ENCODE measurements around the gene SH3BGRL2.

The SH3BGRL2 gene

DNA sequence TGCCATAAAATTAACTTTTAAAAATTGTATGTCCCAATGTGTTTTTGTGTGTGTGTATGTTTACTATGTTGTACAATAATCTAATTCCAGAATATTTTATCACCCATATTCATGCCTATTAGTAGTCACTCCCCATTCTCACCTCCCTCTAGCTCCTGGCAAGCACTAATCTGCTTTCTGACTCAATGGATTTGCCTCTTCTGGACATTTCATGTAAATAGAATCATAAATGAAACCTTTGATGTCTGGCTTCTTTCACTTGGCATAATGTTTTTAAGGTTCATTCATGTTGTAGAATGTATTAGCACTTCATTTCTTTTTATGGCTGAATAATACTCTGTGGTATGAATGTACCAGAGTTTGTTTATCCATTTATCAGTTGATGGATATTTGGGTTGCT lies 15.4 kb downstream of the SH3BGRL2 start:
- Histone ChIP-seq H3K79me2 (ENCODE audit: control insufficient read depth, insufficient read depth, low read length) (no peaks in the 10 kb centered on the region), H3K23ac (ENCODE audit: low read length) (no peak overlapping the region), H2BK15ac (replicated peaks; ENCODE audit: low read depth) (no peak overlapping the region), H3K4me2 (ENCODE audit: low read length) (no peak overlapping the region), H3K56ac (ENCODE audit: low read length) (no peak overlapping the region), H3K9ac (ENCODE audit: low read length) (no peak overlapping the region), H3K4me3 (ENCODE audit: low read length) (no peak overlapping the region), H3K18ac (ENCODE audit: low read length) (no peak overlapping the region), H3K27ac (ENCODE audit: low read depth, low read length) (no peak overlapping the region), H2AK5ac (ENCODE audit: low read length) (no peak overlapping the region), H3K36me3 (ENCODE audit: control insufficient read depth, insufficient read depth, low read length) (no peaks in the 10 kb centered on the region), H2BK120ac (ENCODE audit: low read depth, low read length) (no peak overlapping the region), H3K4ac (ENCODE audit: low read depth, low read length) (no peak overlapping the region), H3K79me1 (ENCODE audit: low read length) (peaks cover 6% of the 10 kb centered on the region), H2BK5ac (ENCODE audit: low read length) (no peak overlapping the region), H4K8ac (ENCODE audit: low read depth, low read length) (no peak overlapping the region), H4K5ac (ENCODE audit: low read length) (no peak overlapping the region), H3K27me3 (ENCODE audit: insufficient read depth, low read length, poor library complexity) (no peaks in the 10 kb centered on the region), H3K4me1 (ENCODE audit: control insufficient read depth, low read depth, low read length) (peaks cover 2% of the 10 kb centered on the region)
- DNase-seq = no peak

DNA sequence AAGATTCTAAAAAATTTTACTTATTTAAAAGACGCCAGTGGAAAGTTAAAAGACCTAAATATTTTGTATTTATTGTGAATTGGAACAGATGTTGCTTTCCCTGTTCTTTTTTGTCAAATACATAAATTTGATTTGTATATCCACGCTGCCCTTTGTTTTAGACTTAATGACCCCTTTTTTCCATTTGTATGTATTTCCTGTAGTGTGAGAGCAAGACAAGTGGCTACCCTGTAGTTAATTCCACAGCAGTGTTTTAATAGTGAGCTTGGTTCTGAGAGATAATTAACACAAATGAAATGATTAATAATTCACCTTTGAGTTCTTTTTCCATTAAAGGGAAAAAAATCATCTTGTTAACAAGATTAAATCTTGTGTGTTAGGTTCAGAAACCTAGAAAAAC lies 16.6 kb downstream of the SH3BGRL2 start:
- no peak overlapping the region for H3K4ac ChIP-seq (ENCODE audit: low read depth, low read length)
- peaks cover 8% of the 10 kb centered on the region for H3K79me1 ChIP-seq (ENCODE audit: low read length)
- no peaks in the 10 kb centered on the region for H3K27me3 ChIP-seq (ENCODE audit: insufficient read depth, low read length, poor library complexity)
- H4K5ac ChIP-seq (ENCODE audit: low read length) = no peak overlapping the region
- H3K36me3 ChIP-seq (ENCODE audit: control insufficient read depth, insufficient read depth, low read length) = no peaks in the 10 kb centered on the region
- no peak overlapping the region for H3K18ac ChIP-seq (ENCODE audit: low read length)
- no peak overlapping the region for H4K8ac ChIP-seq (ENCODE audit: low read depth, low read length)
- no peak overlapping the region for H3K4me2 ChIP-seq (ENCODE audit: low read length)
- DNase-seq = no peak
- H3K27ac ChIP-seq (ENCODE audit: low read depth, low read length) = no peak overlapping the region
- H2BK120ac ChIP-seq (ENCODE audit: low read depth, low read length) = no peak overlapping the region
- no peak overlapping the region for H3K23ac ChIP-seq (ENCODE audit: low read length)
- no peak overlapping the region for H2AK5ac ChIP-seq (ENCODE audit: low read length)
- no peak overlapping the region for H3K4me3 ChIP-seq (ENCODE audit: low read length)
- H3K4me1 ChIP-seq (ENCODE audit: control insufficient read depth, low read depth, low read length) = peaks cover 2% of the 10 kb centered on the region
- no CpG with 5 or more reads among the region's 2 CpGs for WGBS (ENCODE audit: extremely low coverage, insufficient coverage, low lambda C conversion rate)
- no peak overlapping the region for H2BK15ac ChIP-seq (replicated peaks; ENCODE audit: low read depth)
- H2BK5ac ChIP-seq (ENCODE audit: low read length) = no peak overlapping the region
- no peak overlapping the region for H3K9ac ChIP-seq (ENCODE audit: low read length)
- H3K79me2 ChIP-seq (ENCODE audit: control insufficient read depth, insufficient read depth, low read length) = no peaks in the 10 kb centered on the region
- H3K56ac ChIP-seq (ENCODE audit: low read length) = no peak overlapping the region

DNA sequence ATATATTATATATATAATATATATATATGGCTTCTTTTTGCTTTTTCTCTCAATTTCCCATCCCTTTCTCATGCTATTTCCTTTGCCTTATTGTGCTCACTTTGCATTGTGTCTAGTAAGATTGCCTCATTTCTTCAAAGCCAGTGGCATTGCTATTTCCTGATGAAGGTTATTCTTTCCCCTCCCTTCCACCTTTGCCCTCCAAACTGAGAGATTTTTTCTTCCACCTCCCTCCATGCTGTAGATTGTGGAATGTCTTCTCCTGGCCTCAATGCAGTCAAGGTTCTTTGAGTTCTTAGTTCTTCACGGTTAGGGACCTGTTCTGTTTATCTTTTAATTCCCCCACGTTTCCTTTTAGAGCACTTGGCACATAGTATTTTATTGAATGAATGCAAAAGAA lies 17.2 kb downstream of the SH3BGRL2 start:
- Histone ChIP-seq H4K5ac (ENCODE audit: low read length) (no peak overlapping the region), H3K18ac (ENCODE audit: low read length) (no peak overlapping the region), H2BK15ac (replicated peaks; ENCODE audit: low read depth) (no peak overlapping the region), H3K4me2 (ENCODE audit: low read length) (no peak overlapping the region), H3K4ac (ENCODE audit: low read depth, low read length) (no peak overlapping the region), H2BK5ac (ENCODE audit: low read length) (no peak overlapping the region), H2BK120ac (ENCODE audit: low read depth, low read length) (no peak overlapping the region), H3K23ac (ENCODE audit: low read length) (no peak overlapping the region), H3K56ac (ENCODE audit: low read length) (no peak overlapping the region), H3K27me3 (ENCODE audit: insufficient read depth, low read length, poor library complexity) (no peaks in the 10 kb centered on the region), H3K9ac (ENCODE audit: low read length) (no peak overlapping the region), H2AK5ac (ENCODE audit: low read length) (no peak overlapping the region), H3K79me2 (ENCODE audit: control insufficient read depth, insufficient read depth, low read length) (no peaks in the 10 kb centered on the region), H3K27ac (ENCODE audit: low read depth, low read length) (no peak overlapping the region), H3K79me1 (ENCODE audit: low read length) (peaks cover 8% of the 10 kb centered on the region), H4K8ac (ENCODE audit: low read depth, low read length) (no peak overlapping the region), H3K36me3 (ENCODE audit: control insufficient read depth, insufficient read depth, low read length) (no peaks in the 10 kb centered on the region), H3K4me3 (ENCODE audit: low read length) (no peak overlapping the region), H3K4me1 (ENCODE audit: control insufficient read depth, low read depth, low read length) (peaks cover 2% of the 10 kb centered on the region)
- WGBS (ENCODE audit: extremely low coverage, insufficient coverage, low lambda C conversion rate) = no CpG with 5 or more reads among the region's 2 CpGs
- DNase-seq = no peak

DNA sequence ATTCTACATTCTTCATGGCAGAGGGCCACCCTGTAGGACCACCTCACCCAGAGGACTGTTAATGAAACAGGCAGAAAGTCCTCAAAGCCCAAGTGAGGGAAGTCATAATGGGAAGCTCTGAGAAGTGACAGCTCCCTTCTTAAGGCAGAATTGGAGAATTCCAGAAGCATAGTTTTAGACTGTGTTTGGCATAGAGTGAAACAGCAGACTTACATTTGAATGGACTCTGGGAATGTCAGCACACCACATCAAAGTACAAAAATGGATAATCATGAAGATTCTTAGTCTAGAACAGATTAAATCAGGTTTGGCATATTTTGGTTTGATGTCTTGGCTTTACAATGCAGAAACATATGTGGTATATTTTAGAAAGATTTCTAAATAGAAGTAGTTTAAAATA lies 17.9 kb downstream of the SH3BGRL2 start:
- no peak overlapping the region for H2AK5ac ChIP-seq (ENCODE audit: low read length)
- no peak overlapping the region for H2BK5ac ChIP-seq (ENCODE audit: low read length)
- H3K9ac ChIP-seq (ENCODE audit: low read length) = no peak overlapping the region
- no peaks in the 10 kb centered on the region for H3K79me2 ChIP-seq (ENCODE audit: control insufficient read depth, insufficient read depth, low read length)
- H3K56ac ChIP-seq (ENCODE audit: low read length) = no peak overlapping the region
- H4K8ac ChIP-seq (ENCODE audit: low read depth, low read length) = no peak overlapping the region
- H3K23ac ChIP-seq (ENCODE audit: low read length) = no peak overlapping the region
- H2BK15ac ChIP-seq (replicated peaks; ENCODE audit: low read depth) = no peak overlapping the region
- no peak overlapping the region for H3K18ac ChIP-seq (ENCODE audit: low read length)
- no peaks in the 10 kb centered on the region for H3K27me3 ChIP-seq (ENCODE audit: insufficient read depth, low read length, poor library complexity)
- peaks cover 5% of the 10 kb centered on the region for H3K79me1 ChIP-seq (ENCODE audit: low read length)
- DNase-seq = no peak
- H3K4me1 ChIP-seq (ENCODE audit: control insufficient read depth, low read depth, low read length) = peaks cover 2% of the 10 kb centered on the region
- H3K4me3 ChIP-seq (ENCODE audit: low read length) = no peak overlapping the region
- no peak overlapping the region for H3K27ac ChIP-seq (ENCODE audit: low read depth, low read length)
- no peak overlapping the region for H2BK120ac ChIP-seq (ENCODE audit: low read depth, low read length)
- no peak overlapping the region for H4K5ac ChIP-seq (ENCODE audit: low read length)
- H3K36me3 ChIP-seq (ENCODE audit: control insufficient read depth, insufficient read depth, low read length) = no peaks in the 10 kb centered on the region
- no peak overlapping the region for H3K4me2 ChIP-seq (ENCODE audit: low read length)
- no peak overlapping the region for H3K4ac ChIP-seq (ENCODE audit: low read depth, low read length)

GRCh38 chr6:79650950-79651349 lies 19.8 kb downstream of the SH3BGRL2 start:
- H3K4ac ChIP-seq (ENCODE audit: low read depth, low read length) = no peak overlapping the region
- no peak overlapping the region for H2BK120ac ChIP-seq (ENCODE audit: low read depth, low read length)
- H4K5ac ChIP-seq (ENCODE audit: low read length) = no peak overlapping the region
- H4K8ac ChIP-seq (ENCODE audit: low read depth, low read length) = no peak overlapping the region
- H3K23ac ChIP-seq (ENCODE audit: low read length) = no peak overlapping the region
- no peak overlapping the region for H2AK5ac ChIP-seq (ENCODE audit: low read length)
- H3K79me2 ChIP-seq (ENCODE audit: control insufficient read depth, insufficient read depth, low read length) = no peaks in the 10 kb centered on the region
- H3K56ac ChIP-seq (ENCODE audit: low read length) = no peak overlapping the region
- H3K4me2 ChIP-seq (ENCODE audit: low read length) = no peak overlapping the region
- H2BK15ac ChIP-seq (replicated peaks; ENCODE audit: low read depth) = no peak overlapping the region
- no peak overlapping the region for H3K9ac ChIP-seq (ENCODE audit: low read length)
- no peak overlapping the region for H3K4me3 ChIP-seq (ENCODE audit: low read length)
- H3K27ac ChIP-seq (ENCODE audit: low read depth, low read length) = no peak overlapping the region
- no peak overlapping the region for H3K18ac ChIP-seq (ENCODE audit: low read length)
- H3K27me3 ChIP-seq (ENCODE audit: insufficient read depth, low read length, poor library complexity) = no peaks in the 10 kb centered on the region
- no CpG with 5 or more reads among the region's 3 CpGs for WGBS (ENCODE audit: extremely low coverage, insufficient coverage, low lambda C conversion rate)
- no peak for DNase-seq
- no peak overlapping the region for H2BK5ac ChIP-seq (ENCODE audit: low read length)
- H3K79me1 ChIP-seq (ENCODE audit: low read length) = peaks cover 5% of the 10 kb centered on the region
- no peaks in the 10 kb centered on the region for H3K36me3 ChIP-seq (ENCODE audit: control insufficient read depth, insufficient read depth, low read length)
- peaks cover 2% of the 10 kb centered on the region for H3K4me1 ChIP-seq (ENCODE audit: control insufficient read depth, low read depth, low read length)

GRCh38 chr6:79656134-79656533 lies 25.0 kb downstream of the SH3BGRL2 start:
- Histone ChIP-seq H3K4me3 (ENCODE audit: low read length) (no peak overlapping the region), H2BK15ac (replicated peaks; ENCODE audit: low read depth) (no peak overlapping the region), H3K56ac (ENCODE audit: low read length) (no peak overlapping the region), H3K27me3 (ENCODE audit: insufficient read depth, low read length, poor library complexity) (no peaks in the 10 kb centered on the region), H3K9ac (ENCODE audit: low read length) (no peak overlapping the region), H3K36me3 (ENCODE audit: control insufficient read depth, insufficient read depth, low read length) (no peaks in the 10 kb centered on the region), H3K27ac (ENCODE audit: low read depth, low read length) (no peak overlapping the region), H3K4ac (ENCODE audit: low read depth, low read length) (no peak overlapping the region), H3K23ac (ENCODE audit: low read length) (no peak overlapping the region), H3K79me1 (ENCODE audit: low read length) (peaks cover 4% of the 10 kb centered on the region), H3K4me1 (ENCODE audit: control insufficient read depth, low read depth, low read length) (no peaks in the 10 kb centered on the region), H2BK5ac (ENCODE audit: low read length) (no peak overlapping the region), H2BK120ac (ENCODE audit: low read depth, low read length) (no peak overlapping the region), H3K4me2 (ENCODE audit: low read length) (no peak overlapping the region), H3K18ac (ENCODE audit: low read length) (no peak overlapping the region), H2AK5ac (ENCODE audit: low read length) (no peak overlapping the region), H4K5ac (ENCODE audit: low read length) (no peak overlapping the region), H4K8ac (ENCODE audit: low read depth, low read length) (no peak overlapping the region), H3K79me2 (ENCODE audit: control insufficient read depth, insufficient read depth, low read length) (no peaks in the 10 kb centered on the region)
- WGBS (ENCODE audit: extremely low coverage, insufficient coverage, low lambda C conversion rate) = no CpG with 5 or more reads among the region's 3 CpGs
- DNase-seq = no peak

All from mesendoderm (in vitro differentiated cells).